ENCODE results near the gene VPS33B.
"Not testable (repeated sequence)": the region's sequence is repeated elsewhere in the genome, so short reads cannot be mapped to it uniquely, and the experiment has no call there.

Gene VPS33B

DNA sequence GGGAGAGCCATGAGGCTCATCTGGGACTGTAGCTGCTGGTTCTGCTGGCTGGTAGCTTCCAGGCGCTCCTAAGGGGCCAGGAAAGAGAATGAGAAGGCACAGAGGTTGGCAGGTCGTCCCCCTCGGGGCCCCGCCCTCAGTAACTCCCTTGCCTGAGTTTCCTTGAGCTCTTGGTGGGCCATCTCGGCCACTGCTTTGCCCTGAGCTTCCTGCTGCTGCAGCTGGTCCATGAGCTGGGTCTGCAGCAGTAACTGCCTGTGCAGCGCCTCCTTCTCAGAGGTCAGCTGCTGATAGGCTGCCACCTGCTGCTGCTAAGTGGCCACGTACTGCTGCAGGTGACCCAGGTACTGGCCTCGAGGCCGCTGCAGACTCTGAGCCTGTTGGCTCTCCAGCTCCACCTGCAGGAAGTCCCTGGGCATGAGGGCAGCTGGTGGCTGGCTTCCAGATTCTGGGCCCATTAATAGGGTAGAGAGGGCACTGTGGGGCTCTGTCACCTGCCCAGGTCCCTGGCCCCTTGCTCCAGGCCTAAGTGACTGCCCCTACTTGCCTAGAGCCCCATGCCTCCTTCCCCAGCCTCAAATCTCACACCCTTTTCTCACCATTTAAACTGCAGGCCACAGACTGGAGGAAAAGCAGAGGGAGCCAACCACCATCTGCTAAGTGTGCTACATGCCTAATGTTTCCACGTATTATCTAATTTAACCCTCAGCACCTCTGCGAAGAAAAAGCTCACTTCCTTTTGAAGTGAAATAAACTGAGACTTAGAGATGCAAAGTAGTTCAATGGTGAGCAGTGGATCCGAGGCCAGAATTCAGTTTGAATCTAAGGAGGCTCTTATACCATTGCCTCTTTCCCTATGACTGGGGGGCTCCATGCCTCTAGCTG, 10.8 kb upstream of the VPS33B start:
- peak; percentile 24 for DNase-seq (ENCODE audit: low read depth, low spot score)

DNA sequence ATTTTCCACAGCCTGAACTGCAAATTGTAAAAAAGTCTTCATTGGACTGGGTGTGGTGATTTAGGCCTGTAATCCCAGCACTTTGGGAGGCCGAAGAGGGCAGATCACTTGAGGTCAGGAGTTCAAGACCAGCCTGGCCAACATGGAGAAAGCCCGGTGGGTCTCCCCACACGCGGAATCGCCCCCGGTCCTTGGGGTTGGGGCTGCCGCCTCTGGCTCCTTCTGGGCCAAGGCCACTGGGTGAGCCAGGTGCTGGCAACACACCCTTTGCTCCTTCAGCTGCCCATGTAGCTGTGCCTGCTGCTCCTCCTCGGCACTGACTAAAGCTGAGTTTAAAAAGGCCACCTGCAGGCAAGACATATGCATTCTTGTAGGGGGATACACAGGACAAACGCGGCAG, 9.4 kb upstream of the VPS33B start:
- no peak for DNase-seq (ENCODE audit: low read depth, low spot score)

DNA sequence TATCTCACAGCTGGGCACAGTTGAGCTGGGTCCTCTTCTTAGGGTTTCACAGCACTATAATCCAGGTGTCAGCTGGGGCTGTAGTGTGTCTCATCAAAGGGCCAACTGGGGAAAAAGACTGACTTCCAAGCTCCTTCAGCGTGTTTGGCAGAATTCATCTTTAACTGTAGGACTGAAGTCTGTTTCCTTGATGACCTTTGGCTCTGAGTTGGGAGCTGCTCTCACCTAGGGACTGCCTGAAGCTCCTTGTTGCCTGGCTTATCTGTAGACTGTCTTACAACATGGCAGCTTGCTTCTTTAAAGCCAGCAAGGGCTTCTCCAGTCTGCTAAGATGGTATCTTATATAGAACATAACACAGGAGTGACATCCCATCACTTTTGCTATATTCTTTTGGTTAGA, 5.3 kb upstream of the VPS33B start:
- no peak for DNase-seq (ENCODE audit: low read depth, low spot score)

- DNase-seq (ENCODE audit: low read depth, low spot score): no peak
Measured at GRCh38 chr15:91023720-91024119, 1.3 kb upstream of the VPS33B start.

GRCh38 chr15:91022832-91023129, 387 bp upstream of the VPS33B start:
- DNase-seq (ENCODE audit: low read depth, low spot score): no peak

- no peak for DNase-seq (ENCODE audit: low read depth, low spot score)
Measured at GRCh38 chr15:91021516-91022074, 799 bp downstream of the VPS33B start.

GRCh38 chr15:91018158-91018557, 4.2 kb downstream of the VPS33B start:
- no peak for DNase-seq (ENCODE audit: low read depth, low spot score)

- no peak for DNase-seq (ENCODE audit: low read depth, low spot score)
Measured at GRCh38 chr15:91017716-91018115, 4.7 kb downstream of the VPS33B start.

- not testable (repeated sequence) for DNase-seq (ENCODE audit: low read depth, low spot score)
Measured at GRCh38 chr15:91013701-91014100, 8.7 kb downstream of the VPS33B start.

DNA sequence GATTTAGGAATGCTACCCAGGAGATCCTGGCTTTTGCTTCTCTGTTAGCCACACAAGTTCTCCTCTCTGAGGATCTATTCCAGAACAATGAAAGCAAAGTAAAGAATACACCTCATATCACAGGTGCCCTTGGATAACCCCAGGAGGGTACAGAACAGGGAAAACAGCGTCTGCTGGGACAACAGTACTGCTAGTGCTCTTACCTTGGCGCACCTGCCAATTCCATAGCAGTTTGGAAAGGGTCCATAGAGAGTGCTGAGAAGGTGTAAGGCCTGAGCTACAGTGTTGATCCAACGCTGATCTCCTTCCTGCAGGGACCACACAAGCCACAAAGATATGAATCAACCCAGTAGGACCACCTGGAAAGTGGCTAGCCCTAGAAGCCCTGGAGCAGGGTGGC, 15.1 kb downstream of the VPS33B start:
- no peak for DNase-seq (ENCODE audit: low read depth, low spot score)

- no peak for DNase-seq (ENCODE audit: low read depth, low spot score)
Measured at GRCh38 chr15:91001209-91001608, 21.2 kb downstream of the VPS33B start.

DNA sequence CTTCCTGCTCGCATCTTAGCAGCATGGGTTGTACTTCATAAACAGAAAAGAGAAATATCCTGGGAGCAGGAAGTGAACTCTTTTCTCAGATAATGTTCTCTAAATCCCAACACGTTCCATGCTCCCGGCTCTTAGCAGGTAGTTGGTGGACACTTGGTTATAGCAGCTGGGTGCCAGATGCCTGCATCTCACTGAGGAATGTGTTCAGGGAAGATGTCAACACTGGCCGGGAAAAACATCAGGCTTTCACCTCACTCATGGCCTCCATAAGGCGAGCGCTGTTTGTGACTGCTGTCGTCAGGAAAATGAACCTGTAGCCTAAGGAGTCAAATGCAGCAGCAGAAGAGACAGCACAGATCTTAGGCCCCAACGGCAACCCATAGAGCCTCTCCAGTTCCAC, 23.7 kb downstream of the VPS33B start:
- no peak for DNase-seq (ENCODE audit: low read depth, low spot score)

GRCh38 chr15:90994417-90995311, 27.7 kb downstream of the VPS33B start, which contains the start of gene PRC1:
Gene PRC1, minus strand, starts transcription at chr15:90994535. Its CDS starts 118 bp downstream, at chr15:90994417.
- DNase-seq (ENCODE audit: low read depth, low spot score): peak; percentile 95

GRCh38 chr15:90994059-90994416, 28.4 kb downstream of the VPS33B start:
- DNase-seq (ENCODE audit: low read depth, low spot score): no peak

DNA sequence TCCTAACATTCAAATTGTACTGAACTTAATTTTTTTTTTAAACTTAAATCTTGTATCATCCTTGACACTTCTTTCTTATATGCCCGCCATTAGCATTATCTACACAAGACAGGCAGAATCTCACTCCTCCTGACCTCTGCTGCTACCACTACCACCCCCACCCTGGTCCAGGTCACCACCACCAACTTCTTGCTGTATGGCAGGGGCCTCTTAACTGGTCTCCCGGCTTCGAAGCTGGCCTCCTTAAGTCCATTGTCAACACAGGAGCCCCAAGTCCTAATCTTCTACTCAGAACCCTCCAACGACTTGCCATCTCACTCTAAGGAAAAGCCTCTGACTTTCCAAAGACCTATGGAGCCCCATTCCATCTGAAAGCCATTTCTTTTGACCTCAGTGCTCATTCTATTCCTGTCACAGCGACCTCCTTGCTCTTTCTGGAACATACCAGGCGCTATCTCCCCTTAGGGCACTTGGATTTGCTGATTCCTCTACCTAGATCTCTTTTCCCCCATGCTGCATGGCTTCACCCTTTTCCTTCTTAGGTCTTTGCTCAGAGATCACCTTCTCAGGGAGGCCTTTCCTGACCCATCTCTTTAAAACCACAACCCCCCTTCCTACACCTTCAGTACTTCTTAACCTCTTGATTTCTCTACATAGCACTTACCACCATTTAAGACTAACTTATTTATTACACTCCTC, 30.7 kb downstream of the VPS33B start:
- no peak for DNase-seq (ENCODE audit: low read depth, low spot score)

- DNase-seq (ENCODE audit: low read depth, low spot score): no peak
Measured at GRCh38 chr15:90990446-90990845, 31.9 kb downstream of the VPS33B start.

DNA sequence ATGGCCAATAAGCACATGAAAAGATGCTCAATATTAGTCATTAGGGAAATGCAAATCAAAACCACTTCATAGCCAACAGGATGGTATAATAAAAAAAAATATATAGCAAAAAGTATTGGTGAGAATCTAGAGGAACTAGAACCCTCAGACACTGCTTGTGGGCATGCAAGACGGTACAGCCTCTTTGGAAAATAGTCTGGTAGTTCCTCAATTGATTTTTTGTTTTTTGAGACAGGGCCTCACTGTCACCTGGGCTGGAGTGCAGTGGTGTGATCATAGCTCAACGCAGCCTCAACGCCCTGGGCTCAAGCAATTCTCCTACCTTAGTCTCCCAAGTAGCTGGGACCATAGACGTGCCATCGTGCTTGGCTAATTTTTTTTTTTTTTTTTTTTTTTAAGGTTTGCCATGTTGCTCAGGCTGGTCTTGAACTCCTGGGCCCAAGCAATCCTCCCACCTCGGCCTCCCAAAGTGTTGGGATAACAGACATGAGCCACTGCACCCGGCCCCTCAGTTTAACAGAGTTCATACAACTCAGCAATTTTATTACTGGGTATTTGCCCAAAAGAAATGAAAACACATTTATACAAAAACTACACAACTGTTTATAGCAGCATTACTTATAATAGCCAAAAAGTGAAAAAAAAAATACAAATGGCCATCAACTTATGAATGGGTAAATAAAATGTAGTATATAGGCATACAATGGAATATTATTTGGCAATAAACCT, 33.2 kb downstream of the VPS33B start:
- no peak for DNase-seq (ENCODE audit: low read depth, low spot score)

GRCh38 chr15:90988296-90988695, 34.1 kb downstream of the VPS33B start:
- DNase-seq (ENCODE audit: low read depth, low spot score): no peak

DNA sequence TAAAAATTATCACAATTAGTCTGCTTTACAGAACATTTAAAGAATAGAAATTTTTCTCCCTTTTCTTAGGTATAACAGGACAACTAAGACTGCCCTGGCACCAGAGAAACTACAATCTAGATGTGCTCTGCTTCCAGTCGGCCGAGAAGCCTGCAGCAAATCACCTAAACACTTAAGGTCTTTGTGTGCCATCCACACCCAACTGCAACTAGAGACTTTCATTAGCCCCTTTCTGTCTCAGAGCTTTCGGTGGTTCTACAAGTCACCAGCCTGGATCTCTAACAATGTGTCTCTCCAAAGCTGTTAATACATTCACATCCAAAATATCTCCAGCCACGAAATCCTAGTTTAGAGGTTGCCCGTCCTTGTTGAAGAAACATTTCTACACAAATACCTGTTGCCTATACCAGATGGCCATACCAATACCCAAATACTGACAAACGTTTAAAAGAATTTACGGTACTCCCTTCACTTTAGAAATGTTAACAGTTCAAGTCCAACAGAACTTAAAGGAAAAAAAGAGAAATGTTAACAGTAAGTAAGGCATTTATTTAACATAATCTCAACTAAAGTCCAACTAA, 34.7 kb downstream of the VPS33B start:
- no peak for DNase-seq (ENCODE audit: low read depth, low spot score)

- DNase-seq (ENCODE audit: low read depth, low spot score): no peak
Measured at GRCh38 chr15:90986790-90987507, 35.4 kb downstream of the VPS33B start.
